Psoas muscle (tissue), 8 donors: ENCODE data around the gene EYA4. TPM values are rescaled to one million over a fixed set of nuclear protein-coding genes. Genes with fewer than 3 reads are reported as not detected.

Experiments used
- ATAC-seq, 4 donors: fragments of 200-7000 bp; cut with Tn5 transposase; one replicate each; pipeline ENCODE4 v1.9.1; 2020; ENCODE audit warnings: moderate library complexity in 3 of 4, mild to moderate bottlenecking in 2 of 4
- DNase-seq, 2 donors: peaks; one replicate each; pipeline ENCODE4 v3.0.0-alpha.2; 2020
- H3K27ac ChIP-seq: fragments of 200-600 bp; one replicate; pipeline ENCODE4 v1.8.0; 2022
- H3K27me3 ChIP-seq, 3 donors: fragments of 200-600 bp in 1 of 3; one replicate each; pipeline versions ENCODE4 v1.6.1 to v1.8.0; 2013 to 2022; ENCODE audit warnings: low read length in 2 of 3, mild to moderate bottlenecking in 2 of 3, moderate library complexity in 1 of 3; ENCODE audit not compliant: insufficient read depth in 3 of 3
- H3K36me3 ChIP-seq, 2 donors: fragments of 200-600 bp in 1 of 2; one replicate each; pipeline versions ENCODE4 v1.6.1 to v1.8.0; 2013 to 2022; ENCODE audit warnings: low read depth in 1 of 2, mild to moderate bottlenecking in 1 of 2, moderate library complexity in 1 of 2; ENCODE audit not compliant: insufficient read depth in 1 of 2
- H3K4me1 ChIP-seq: fragments of 200-600 bp; one replicate; pipeline ENCODE4 v1.8.0; 2022
- H3K4me3 ChIP-seq: fragments of 200-600 bp; one replicate; pipeline ENCODE4 v1.8.0; 2022; ENCODE audit warnings: mild to moderate bottlenecking
- H3K9me3 ChIP-seq: fragments of 200-600 bp; one replicate; pipeline ENCODE4 v1.8.0; 2022
- WGBS, 3 donors: extraction: QIAGEN DNeasy Blood & Tissue Kit; methylation state at CpG; one replicate each; pipeline versions ENCODE4 v1.1.6 to v1.1.7; 2013; 5-methylcytosine and 5-hydroxymethylcytosine counted together
- intact Hi-C, 2 donors: fragments of 100-400 bp; cut with DNase I; formaldehyde crosslinking; loops; one replicate each; pipeline versions ENCODE4 v1.11.0 to v1.14.2; 2022
- polyA plus RNA-seq, 3 donors: library from polyadenylated mRNA; stranded (reverse); fragments of 200-250 nt; gene quantifications; one replicate each; pipeline ENCODE4 v1.2.3, GENCODE V29; 2013
- total RNA-seq, 4 donors: library from RNA; stranded (reverse); fragmentation: NEBNext Ultra II Directional in 2 of 4; extraction: Animal tissue kit (Norgen Biotek cat#: 25700) in 2 of 4; gene quantifications; one replicate each; pipeline versions ENCODE4 v1.2.1 to v1.2.4, GENCODE V29; 2021 to 2023
- TF ChIP-seq, protein P1 (sequence below): fragments of 200-600 bp; IDR thresholded peaks from one replicate; pipeline ENCODE4 v1.8.0; 2022; ENCODE audit warnings: antibody characterized with exemption
- donor health status: healthy with polysubstance abuse.
- donor health status: DM: no; HTN: no; CAD: no; lungs with moderate emphysema.
- donor health status: Bipolar disorder and iron deficiency.
- donor health status: healthy.
- donor health status: DM: yes; HTN: yes; CAD: no.
- donor health status: DM: no; HTN: no; CAD: no.
- donor health status: DM: no; HTN: no; CAD: no.
- donor health status: DM: yes; HTN: yes; CAD: no.

The EYA4 gene
- total and polyA plus RNA-seq, 7 donors, result 5.6 to 48.3 (median 32.8) TPM

GRCh38 chr6:133474516-133474915 lies 233.4 kb downstream of the EYA4 start:
- no peak overlapping the region for H3K27ac ChIP-seq
- intact Hi-C loops, result no loop called here
- 56 to 68% (median 58%) methylated on average over 2 of the region's 2 CpGs for WGBS, 3 donors
- no peaks in the 10 kb centered on the region for H3K4me1 ChIP-seq
- peaks cover 0 to 14% of the 10 kb centered on the region in 2 donors for H3K36me3 ChIP-seq
- DNase-seq, result no peak
- peaks cover 2% of the 10 kb centered on the region for H3K9me3 ChIP-seq
- no peak for ATAC-seq
- no peaks in the 10 kb centered on the region for H3K27me3 ChIP-seq
- no peak overlapping the region for H3K4me3 ChIP-seq
- TF ChIP-seq, protein P1, sequence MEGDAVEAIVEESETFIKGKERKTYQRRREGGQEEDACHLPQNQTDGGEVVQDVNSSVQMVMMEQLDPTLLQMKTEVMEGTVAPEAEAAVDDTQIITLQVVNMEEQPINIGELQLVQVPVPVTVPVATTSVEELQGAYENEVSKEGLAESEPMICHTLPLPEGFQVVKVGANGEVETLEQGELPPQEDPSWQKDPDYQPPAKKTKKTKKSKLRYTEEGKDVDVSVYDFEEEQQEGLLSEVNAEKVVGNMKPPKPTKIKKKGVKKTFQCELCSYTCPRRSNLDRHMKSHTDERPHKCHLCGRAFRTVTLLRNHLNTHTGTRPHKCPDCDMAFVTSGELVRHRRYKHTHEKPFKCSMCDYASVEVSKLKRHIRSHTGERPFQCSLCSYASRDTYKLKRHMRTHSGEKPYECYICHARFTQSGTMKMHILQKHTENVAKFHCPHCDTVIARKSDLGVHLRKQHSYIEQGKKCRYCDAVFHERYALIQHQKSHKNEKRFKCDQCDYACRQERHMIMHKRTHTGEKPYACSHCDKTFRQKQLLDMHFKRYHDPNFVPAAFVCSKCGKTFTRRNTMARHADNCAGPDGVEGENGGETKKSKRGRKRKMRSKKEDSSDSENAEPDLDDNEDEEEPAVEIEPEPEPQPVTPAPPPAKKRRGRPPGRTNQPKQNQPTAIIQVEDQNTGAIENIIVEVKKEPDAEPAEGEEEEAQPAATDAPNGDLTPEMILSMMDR, result no peak

DNA sequence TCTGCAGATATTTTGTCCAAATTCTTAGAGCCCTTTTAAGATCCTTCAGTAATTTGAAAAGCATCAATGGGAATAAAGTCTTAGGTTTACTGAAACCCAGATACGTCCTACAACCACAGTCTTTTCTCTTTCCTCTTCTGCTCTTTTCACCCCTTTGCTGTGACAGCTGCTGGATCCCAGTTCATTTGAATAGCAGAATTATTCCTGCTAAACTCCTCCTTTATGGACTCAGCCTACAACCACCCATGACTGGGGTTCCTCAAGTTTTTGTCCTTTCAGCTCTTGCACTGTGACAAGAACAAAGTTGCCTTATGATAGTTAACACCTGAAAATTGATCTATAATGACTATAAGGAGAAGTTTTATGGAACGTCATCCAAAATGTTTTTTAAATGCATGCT lies 237.5 kb downstream of the EYA4 start:
- intact Hi-C loops, result no loop called here
- Histone ChIP-seq H3K9me3 (no peaks in the 10 kb centered on the region), H3K4me3 (no peak overlapping the region), H3K27me3 (no peaks in the 10 kb centered on the region), H3K4me1 (no peaks in the 10 kb centered on the region), H3K36me3 (peaks cover 0 to 39% of the 10 kb centered on the region in 2 donors), H3K27ac (no peak overlapping the region)
- TF ChIP-seq, protein P1, result no peak
- ATAC-seq (no peak), DNase-seq (no peak)
- WGBS, 3 donors, result 84 to 88% (median 87%) methylated on average over 2 of the region's 2 CpGs

DNA sequence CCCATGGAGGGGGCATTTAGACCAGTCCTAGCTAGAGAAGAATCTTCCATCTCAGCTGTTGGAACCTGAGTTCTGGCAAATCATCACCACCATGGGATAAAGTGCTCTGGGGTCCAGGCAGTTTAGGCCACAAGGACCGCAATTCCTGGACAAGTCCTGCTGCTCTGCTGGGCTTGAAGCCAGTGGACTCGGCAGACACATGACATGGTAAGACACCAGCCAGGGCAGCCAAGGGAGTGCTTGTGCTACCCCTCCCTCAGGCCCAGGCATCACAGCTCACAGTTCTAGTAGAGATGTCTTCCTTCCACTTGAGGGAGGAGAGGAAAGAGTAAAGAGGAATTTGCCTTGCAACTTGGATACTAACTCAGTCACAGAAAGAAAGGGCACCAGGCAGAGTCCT lies 246.0 kb downstream of the EYA4 start:
- no peaks in the 10 kb centered on the region for H3K9me3 ChIP-seq
- intact Hi-C loops, result no loop called here
- no peaks in the 10 kb centered on the region for H3K4me1 ChIP-seq
- DNase-seq (no peak), ATAC-seq (peak in 2 of 4 donors; percentile 46 to 53)
- TF ChIP-seq, protein P1, result no peak
- WGBS, 3 donors, result 33 to 38% (median 34%) methylated on average over 2 of the region's 2 CpGs
- H3K36me3 ChIP-seq, result peaks cover 0 to 52% of the 10 kb centered on the region in 2 donors
- no peak overlapping the region for H3K4me3 ChIP-seq
- no peaks in the 10 kb centered on the region for H3K27me3 ChIP-seq
- no peak overlapping the region for H3K27ac ChIP-seq

- intact Hi-C loops, result no loop called here
- TF ChIP-seq, protein P1, result no peak
- 92 to 97% (median 93%) methylated on average over 1 of the region's 1 CpG for WGBS, 3 donors
Measured at GRCh38 chr6:133495205-133495903, 254.2 kb downstream of the EYA4 start.

More at GRCh38 chr6:133495205-133495903, 254.2 kb downstream of the EYA4 start:
- no peak for ATAC-seq
- Histone ChIP-seq H3K27me3 (no peaks in the 10 kb centered on the region), H3K4me1 (no peaks in the 10 kb centered on the region), H3K36me3 (peaks cover 0 to 3% of the 10 kb centered on the region in 2 donors), H3K27ac (no peak overlapping the region), H3K4me3 (no peak overlapping the region), H3K9me3 (no peaks in the 10 kb centered on the region)
- no peak for DNase-seq
